T-cell (primary cell): Measurements from ENCODE around the gene GUCA1C. TPM values are rescaled to one million over a fixed set of nuclear protein-coding genes. Genes with fewer than 3 reads are reported as not detected.

Source experiments
- total RNA-seq, 35 experiments: library from RNA in 6 of 35; stranded (reverse) in 6 of 35; fragments of 120-200 nt in 1 of 35; gene quantifications; one replicate each; pipeline versions ENCODE4 v1.2.1 to v1.2.4 and lab custom pipeline; 2013 to 2026

GUCA1C gene
- total RNA-seq, 5 donors from 2014 or later (not counting 1 experiment from before 2014, with no cell fraction given) = not detected

Other genes starting within 250 kb of the GUCA1C start
- gene RETNLB, start 196.5 kb downstream of the GUCA1C start, total RNA-seq = under 1 TPM in 1 of 5 donors, not detected in 4; 0.50 TPM
- gene TRAT1, start 131.1 kb downstream of the GUCA1C start, total RNA-seq = 100 to 1,000 TPM in 3 of 5 donors, 10 to 100 TPM in 2; 91.3 to 146 (median 113) TPM
- gene MORC1, start 164.3 kb upstream of the GUCA1C start, total RNA-seq = not detected
- gene C3orf85, start 182.8 kb upstream of the GUCA1C start, total RNA-seq = not detected